ENCODE results near the gene SRD5A3. TPM values are rescaled to one million over a fixed set of nuclear protein-coding genes. Genes with fewer than 3 reads are reported as not detected.
"Not testable (repeated sequence)": the region's sequence is repeated elsewhere in the genome, so short reads cannot be mapped to it uniquely, and the experiment has no call there.

The SRD5A3 gene
- total RNA-seq, 1 donor from 2014 or later: 7.3 TPM

DNA sequence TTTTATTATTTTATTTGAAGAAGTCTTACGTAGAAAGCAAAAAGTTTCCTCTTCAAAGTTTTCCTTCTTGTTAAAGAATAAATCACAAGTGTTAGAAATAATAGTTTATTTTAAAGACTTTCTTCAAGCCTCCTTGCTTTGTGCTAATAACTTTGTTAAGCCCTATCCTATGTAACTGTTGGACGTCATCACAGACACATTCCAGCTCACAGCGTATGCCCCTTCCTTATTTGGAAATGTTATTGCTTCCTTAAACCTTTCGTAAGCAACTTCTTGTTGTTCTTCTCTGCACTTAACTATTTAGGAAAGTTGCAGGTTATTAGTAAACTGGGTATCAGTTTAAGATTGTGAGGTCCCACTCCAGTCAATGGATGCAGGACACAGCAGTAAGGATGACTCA lies 7.6 kb upstream of the SRD5A3 start:
- no peak for DNase-seq (ENCODE audit: low spot score)
- intact Hi-C loops (cut with DNase I): no loop called here

DNA sequence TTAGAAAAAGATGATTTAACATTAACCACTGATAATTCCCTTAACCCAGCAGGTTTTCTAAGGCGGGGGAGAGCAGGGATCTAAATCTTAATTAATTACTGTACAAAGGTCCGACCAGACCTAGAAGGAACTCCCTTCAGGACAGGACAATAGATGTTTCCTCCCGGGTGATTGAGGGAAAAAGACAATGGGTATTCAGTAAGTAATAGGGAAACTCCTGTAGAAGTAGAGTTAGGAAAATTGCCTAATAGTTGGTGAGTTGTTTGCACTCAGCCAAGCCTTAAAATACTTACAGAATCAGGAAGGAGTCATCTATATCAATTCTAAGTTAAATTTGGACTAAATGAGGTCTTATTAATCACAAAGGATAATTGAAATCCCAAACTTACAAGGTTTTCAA lies 5.8 kb upstream of the SRD5A3 start:
- DNase-seq (ENCODE audit: low spot score): no peak

DNA sequence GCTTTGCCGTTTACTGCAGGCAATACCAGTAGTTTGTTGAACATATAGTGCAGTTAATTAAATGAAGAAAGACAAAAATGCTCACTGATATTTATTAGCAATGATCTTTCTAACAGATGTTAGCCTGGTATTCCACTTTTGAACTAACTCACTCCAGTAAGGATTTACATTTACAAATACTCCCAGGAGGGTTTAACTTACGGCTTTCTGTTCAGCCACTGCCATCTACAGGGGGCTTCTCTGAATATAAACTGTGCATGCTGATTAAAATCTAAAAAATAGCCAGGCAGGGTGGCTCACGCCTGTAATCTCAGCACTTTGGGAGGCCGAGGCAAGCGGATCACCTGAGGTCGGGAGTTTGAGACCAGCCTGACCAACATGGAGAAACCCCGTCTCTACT lies 2.2 kb upstream of the SRD5A3 start:
- DNase-seq (ENCODE audit: low spot score): no peak
- intact Hi-C loops (cut with DNase I): no loop called here

More for the DNA sequence above, 5.8 kb upstream of the SRD5A3 start:
- intact Hi-C loops (cut with DNase I): no loop called here

DNA sequence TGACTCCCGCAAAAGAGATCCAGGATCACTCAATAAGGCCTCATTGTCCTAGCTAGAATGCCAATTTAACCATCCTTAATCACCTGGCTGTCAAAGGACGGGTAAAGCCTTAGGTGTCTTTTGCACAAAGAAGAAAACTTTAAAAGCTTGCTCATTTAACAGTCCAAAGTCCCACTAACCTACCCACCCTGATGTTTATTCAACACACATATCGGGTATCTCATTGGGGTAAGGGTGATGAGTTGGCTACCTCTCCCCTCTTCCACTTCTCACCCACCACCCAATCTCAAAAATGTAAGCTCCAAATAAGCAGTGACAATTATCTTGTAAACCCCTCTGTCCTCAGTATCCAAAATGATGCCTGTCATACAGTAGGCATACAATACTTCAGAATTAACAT lies 988 bp upstream of the SRD5A3 start:
- intact Hi-C loops (cut with DNase I): loop anchor here (5.0 kb wide), 1 partner anchor 507 kb away; the partner anchor contains the start of gene EXOC1
- DNase-seq (ENCODE audit: low spot score): no peak

DNA sequence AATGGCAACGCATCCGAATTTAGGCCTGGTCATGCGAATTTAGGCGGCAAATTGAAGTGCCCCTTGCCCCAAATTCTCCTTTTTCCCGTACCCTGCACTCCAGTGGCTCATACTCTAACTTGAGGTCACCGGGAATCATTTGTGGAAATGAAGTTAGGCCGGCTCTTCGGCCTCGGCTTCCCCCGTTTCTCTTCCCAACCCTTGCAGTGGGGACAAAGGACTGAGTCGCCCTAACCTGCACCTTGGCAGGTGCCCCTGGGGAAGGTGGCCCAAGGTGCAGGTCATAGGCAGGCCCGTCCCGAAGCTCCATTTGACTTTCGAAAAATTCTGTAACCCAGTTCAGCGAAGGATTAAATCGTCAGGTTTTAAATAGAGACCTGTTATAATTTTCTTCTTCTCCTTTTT lies 811 bp downstream of the SRD5A3 start:
- DNase-seq (ENCODE audit: low spot score): no peak

DNA sequence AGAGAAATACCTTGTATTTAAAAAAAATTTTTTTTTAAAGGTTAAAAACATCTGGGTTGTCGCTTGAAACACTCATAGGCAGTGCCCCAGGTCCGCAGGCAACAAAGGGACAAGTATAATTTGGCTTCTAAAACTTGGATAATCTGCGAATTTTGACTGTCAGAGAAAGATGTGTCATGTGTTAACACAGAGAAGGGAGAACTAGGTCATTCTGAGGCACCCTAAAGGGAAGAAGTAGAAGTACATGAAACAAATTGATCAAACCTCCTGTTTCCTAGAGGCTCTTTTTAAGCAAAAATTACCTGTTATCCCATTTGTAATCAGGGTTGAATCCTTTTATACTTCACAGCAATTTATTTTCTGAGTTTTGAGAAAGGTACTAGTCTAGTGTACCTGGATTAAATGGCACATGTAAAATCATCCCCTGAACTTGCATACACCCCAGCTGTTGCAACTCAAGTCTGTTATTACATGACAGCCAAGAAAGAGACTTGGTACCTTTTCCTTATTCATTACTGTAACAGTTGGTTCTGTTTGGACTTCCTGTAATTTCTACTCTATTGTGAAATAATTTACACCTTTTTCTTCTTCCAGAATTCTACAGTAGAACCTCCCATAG lies 1.7 kb downstream of the SRD5A3 start:
- intact Hi-C loops (cut with DNase I): loop anchor here (2.0 to 5.0 kb wide), 2 partner anchors 199 to 505 kb away; partner anchors contain the start of genes CLOCK and EXOC1
- no peak for DNase-seq (ENCODE audit: low spot score)

More for the DNA sequence above, 811 bp downstream of the SRD5A3 start:
- intact Hi-C loops (cut with DNase I): loop anchor here (1.0 to 5.0 kb wide), 3 partner anchors 48 to 505 kb away; partner anchors contain the start of genes CLOCK, EXOC1 and TMEM165

DNA sequence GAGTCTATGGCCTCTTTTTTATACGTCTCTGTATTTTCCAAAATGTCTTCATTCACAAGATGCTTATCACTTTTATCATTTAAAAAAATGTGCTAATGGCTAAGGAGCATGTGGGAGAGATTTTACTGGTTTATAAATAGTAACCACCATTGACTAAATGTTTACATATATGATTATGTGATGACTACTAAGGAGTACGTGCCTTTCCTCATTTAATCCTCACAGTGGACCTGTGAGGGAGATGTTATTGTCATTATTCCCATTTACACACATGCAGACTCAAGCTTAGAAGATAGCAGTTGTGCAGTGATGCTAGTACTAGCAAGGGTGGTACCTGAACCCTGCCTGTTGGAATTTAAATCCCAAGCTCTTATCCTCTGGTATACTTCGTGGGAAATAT lies 2.4 kb downstream of the SRD5A3 start:
- intact Hi-C loops (cut with DNase I): loop anchor here (5.0 kb wide), 1 partner anchor 504 kb away; the partner anchor contains the start of gene EXOC1
- no peak for DNase-seq (ENCODE audit: low spot score)

DNA sequence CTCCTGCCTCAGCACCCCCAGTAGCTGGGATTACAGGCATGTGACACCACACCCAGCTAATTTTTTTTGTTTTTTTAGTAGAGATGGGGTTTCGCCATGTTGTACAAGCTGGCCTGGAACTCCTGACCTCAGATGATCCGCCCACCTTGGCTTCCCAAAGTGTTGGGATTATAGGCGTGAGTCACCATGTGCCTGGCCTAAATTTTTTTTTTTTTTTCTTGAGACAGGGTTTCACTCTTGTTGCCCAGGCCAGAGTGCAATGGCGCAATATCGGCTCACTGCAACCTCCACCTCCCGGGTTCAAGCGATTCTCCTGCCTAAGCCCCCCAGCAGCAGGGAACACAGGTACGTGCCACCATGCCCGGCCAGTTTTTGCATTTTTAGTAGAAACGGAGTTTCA lies 4.8 kb downstream of the SRD5A3 start:
- DNase-seq (ENCODE audit: low spot score); intact Hi-C loops (cut with DNase I): not testable (repeated sequence)

DNA sequence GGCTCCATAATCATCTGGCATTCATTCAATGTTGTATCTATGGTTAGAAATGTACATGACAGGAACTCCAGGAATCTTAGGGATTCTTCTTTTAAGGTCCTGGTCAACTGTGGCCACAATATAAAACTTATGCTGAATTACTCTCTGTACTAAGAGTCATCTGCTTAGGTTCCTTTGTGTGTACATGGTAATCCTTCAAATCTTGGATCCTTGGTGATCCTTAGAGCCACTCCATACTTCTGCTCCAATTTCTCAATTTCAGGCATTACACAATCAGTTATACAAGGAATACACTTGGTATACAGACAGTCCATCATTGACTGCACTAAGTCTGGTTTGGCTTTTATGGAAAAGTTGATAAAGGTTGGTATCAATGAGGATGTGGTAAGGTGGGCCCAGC lies 5.8 kb downstream of the SRD5A3 start:
- intact Hi-C loops (cut with DNase I): no loop called here
- no peak for DNase-seq (ENCODE audit: low spot score)

DNA sequence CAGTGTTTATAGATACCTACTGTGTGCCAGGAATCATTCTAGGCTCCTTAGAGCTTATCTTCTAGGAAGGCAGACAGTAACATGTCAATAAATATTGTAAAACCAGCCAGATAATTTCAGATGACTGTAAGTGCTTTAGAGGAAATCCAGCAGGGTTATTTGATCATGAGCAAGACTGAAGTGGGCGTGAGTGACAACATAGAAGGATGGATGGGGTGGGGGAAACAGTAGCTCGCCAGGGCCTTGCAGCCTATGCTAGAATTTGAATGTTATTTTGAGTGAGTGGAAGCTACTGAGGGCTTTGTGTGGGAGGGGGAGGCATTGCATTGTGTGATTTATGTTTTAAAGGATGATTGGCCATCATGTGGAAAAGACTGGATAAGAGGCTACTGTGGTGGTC lies 6.7 kb downstream of the SRD5A3 start:
- intact Hi-C loops (cut with DNase I): no loop called here
- no peak for DNase-seq (ENCODE audit: low spot score)

DNA sequence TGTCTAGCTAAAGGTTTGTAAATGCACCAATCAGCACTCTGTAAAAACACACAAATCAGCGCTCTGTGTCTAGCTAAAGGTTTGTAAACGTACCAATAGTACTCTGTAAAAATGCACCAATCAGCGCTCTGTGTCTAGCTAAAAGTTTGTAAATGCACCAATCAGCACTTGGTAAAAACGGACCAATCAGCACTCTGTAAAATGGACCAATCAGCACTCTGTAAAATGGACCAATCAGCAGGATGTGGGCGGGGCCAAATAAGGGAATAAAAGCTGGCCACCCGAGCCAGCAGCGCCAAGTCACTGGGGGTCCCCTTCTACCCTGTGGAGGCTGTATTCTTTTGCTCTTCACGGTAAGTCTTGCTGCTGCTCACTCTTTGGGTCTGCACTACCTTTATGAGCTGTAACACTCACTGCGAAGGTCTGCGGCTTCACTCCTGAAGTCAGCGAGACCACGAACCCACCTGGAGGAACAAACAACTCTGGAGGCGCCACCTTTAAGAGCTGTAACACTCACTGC lies 7.2 kb downstream of the SRD5A3 start:
- intact Hi-C loops (cut with DNase I); DNase-seq (ENCODE audit: low spot score): not testable (repeated sequence)

DNA sequence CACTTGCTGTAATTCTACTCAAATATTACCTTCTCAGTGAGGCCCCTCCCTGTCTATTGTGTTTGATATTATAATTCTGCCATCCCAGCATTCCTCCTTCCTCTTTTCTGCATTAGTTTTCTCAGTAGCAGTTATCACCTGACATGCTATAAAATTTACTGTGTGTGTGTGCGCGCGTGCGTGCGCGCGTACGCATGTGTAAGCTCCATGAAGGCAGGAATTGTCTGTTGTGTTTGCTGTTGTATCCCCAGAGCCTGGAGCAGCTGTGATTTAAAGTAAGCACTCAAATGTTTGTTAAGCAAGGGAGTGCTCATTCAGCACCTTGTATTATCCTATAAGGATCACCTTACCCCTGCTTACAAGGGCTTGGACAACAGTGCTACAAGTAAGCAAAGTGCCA lies 8.6 kb downstream of the SRD5A3 start:
- intact Hi-C loops (cut with DNase I): no loop called here
- DNase-seq (ENCODE audit: low spot score): no peak

DNA sequence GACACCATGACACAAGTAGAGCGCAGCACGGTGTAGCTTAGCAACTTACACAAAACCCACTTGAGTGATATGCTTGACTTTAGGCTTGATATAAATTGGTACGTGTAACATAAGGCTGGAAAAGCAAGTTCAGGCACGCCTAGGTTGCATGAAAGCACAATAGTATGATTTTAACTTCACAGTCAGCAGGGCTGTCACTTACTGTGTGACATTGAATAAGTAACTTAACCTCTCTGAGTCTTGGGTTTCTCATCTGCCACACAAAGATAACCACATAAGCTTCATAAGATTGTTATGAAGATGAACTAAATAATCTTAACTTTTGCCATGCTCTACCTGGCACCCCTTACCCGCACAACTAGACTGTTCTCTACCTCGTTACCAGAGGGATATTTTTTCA lies 9.5 kb downstream of the SRD5A3 start:
- intact Hi-C loops (cut with DNase I): no loop called here

DNA sequence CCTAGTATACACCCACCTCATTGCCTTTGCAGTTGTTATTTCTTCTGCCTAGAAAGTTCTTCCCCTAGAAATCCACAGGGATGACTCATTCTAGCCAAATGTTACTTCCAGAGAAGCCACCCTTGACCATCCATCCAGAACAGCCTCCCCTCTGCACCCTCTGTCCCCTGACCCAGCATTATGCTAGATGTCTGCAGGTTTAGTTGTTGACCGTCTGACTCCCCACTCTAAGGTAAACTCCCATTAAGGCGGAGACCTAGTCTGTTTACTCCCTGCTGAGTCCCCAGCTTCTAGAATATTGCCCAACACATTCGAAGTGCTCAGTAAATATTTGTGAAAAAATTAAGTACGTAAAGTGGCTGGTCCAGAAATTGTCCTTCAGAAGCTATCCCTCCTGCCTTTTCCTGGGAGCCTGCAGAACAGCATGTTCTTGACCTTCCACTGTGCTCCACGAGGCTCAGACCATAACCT lies 11.0 kb downstream of the SRD5A3 start:
- no peak for DNase-seq (ENCODE audit: low spot score)
- intact Hi-C loops (cut with DNase I): no loop called here

More for the DNA sequence above, 9.5 kb downstream of the SRD5A3 start:
- no peak for DNase-seq (ENCODE audit: low spot score)

DNA sequence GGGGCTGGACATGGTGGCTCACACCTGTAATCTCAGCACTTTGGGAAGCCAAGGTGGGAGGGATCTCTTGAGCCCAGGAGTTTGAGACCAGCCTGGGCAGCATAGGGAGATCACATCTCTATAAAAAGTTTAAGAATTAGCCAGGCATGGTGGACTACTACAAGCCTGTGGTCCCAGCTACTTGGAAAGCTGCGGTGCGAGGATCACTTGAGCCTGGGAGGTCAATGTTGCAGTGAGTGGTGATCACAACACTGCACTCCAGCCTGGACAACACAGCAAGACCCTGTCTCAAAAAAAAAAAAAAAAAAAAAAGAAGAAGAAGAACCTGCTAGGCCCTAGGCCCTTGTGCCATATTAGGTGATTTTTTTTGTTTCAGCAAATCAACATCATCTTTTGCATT lies 12.2 kb downstream of the SRD5A3 start:
- intact Hi-C loops (cut with DNase I): no loop called here
- no peak for DNase-seq (ENCODE audit: low spot score)

DNA sequence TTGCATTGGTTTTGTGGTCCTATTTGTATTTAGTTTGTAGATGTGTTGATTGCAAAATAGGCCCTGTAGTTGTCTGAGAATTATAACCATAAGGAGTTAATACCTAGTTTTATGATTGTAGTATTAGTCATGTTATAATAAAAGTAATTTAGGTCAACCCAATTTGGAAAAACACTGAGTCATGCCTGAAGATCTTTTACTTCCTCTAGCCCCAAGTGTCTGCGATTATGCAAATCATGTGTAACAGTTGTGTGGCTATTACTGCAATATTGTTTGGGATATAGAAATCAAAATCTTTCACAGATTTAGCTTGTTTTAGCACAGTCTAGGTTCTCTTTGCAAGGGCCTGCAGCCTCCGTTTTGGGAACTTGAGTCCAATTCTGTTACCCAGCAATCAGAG lies 12.6 kb downstream of the SRD5A3 start:
- no peak for DNase-seq (ENCODE audit: low spot score)
- intact Hi-C loops (cut with DNase I): no loop called here

DNA sequence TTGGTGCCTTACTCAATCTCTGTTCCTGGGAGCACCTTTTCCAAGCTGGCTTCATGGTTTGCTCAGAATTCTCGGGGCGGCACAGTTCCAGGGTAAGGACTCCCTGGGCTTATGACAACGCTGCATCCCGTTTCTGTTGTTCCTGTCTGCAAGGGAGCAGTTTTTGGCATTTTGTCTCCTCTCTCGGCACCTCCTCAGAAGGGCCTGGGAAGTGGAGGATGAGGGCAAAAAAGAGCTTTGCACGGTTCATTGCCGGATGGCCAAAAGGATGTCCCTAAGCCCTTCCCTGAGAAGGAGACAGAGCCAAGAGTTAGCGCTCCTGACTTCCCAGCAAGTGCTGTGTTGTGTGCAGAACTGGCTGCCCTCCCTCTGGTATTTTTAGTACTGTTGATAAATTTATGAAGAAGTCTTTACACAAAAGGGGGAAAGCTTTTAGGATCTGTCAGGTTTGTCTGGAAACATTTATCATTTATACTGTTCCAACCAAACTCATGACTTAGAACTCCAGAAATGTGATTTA lies 13.4 kb downstream of the SRD5A3 start:
- intact Hi-C loops (cut with DNase I): no loop called here
- DNase-seq (ENCODE audit: low spot score): no peak

DNA sequence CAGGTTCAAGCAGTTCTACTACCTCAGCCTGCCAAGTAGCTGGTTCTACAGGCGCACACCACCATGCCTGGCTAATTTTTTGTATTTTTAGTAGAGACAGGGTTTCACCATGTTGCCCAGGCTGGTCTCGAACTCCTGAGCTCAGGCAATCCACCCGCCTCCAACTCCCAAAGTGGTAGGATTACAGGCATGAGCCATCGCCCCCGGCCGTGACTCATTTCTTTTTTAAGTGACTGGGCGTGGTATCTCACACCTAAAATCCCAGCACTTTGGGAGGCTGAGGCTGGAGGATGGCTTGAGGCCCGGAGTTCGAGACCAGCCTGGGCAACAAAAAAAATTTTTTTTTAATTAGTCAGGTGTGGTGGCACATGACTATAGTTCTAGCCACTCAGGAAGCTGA lies 16.9 kb downstream of the SRD5A3 start:
- DNase-seq (ENCODE audit: low spot score); intact Hi-C loops (cut with DNase I): not testable (repeated sequence)

DNA sequence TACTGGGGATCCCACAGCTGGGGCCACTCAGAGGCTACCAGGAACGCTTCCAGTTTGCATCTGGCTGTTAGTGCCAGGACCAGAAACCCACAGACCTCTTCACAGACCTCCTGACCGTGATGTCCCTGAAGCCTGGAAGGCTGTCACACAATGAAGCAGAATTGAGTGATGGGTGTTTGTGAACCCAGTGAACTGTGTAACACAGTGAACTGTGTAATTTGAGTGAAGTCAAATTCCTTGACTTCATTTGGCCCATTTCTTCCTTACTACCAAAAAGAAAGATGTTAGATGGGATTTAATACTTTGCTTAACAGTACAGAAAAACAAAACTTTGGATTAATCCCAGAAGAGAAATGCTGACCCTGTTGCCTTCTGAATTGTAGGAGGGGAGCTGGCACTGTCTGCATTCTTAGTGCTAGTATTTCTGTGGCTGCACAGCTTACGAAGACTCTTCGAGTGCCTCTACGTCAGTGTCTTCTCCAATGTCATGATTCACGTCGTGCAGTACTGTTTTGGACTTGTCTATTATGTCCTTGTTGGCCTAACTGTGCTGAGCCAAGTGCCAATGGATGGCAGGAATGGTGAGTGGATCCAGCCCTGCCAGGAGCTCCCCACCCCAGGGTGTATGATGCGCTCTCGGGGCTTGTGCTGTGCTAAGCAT lies 17.8 kb downstream of the SRD5A3 start:
- intact Hi-C loops (cut with DNase I): no loop called here
- DNase-seq (ENCODE audit: low spot score): no peak

DNA sequence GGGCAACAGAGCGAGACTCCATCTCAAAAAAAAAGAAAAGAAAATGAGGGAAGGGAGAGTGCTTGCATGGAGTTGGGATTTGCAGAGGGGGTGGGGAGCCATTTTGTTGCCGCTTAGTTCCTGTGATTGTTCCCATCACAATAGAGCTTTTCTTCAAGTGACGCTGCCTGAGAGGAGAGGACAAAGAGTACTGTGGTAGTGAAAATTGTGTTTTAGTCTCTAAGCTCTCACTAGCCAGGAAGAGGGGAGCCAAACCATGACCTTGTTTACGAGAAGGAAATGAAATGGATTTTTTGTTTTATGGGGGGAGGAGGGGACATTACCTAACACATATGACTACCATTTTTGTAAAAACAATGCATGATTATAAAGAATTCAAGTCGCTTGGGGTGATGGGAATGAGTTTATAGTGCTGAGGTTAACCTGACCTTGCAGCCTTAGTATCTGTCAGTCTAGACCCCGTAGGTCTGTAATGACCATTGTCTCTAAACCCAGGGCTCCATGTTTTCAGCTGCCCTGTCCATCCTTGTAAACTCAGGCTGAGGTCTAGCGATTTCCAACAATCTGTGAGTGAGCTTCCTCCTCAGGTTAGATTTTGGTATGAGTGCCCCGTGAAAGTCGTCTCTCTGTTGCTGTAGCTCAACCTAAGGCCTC lies 18.8 kb downstream of the SRD5A3 start:
- DNase-seq (ENCODE audit: low spot score): no peak
- intact Hi-C loops (cut with DNase I): no loop called here
